ENCODE results near the gene BUD31.

DNA sequence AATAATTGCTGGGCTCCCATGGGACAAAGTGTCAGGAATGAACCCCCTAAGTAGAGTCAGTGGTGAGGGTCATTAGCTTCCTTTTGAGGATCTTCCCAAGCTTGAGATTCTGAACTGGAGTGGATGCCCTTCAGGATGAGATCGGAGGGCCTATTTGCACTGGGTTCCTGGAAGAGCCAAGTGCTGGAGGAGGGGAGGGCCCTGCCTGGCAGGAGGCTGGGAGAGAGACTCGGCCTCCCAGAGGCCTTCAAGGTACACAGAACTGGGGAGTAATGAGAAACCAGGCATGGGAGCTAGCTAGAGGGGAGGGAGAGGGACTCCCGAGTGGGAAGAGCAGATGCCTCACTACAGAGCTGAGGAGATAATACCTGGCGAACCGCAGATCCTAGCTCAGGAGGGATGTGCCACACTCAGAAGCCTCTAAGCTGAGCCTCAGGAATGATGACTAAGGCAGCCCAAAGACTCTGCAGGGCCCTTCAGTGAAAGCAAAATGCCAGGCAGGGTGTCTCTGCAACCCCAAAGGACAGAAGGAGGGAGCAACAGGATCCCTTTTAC, 9.8 kb upstream of the BUD31 start:
- TF ChIP-seq, protein P1, sequence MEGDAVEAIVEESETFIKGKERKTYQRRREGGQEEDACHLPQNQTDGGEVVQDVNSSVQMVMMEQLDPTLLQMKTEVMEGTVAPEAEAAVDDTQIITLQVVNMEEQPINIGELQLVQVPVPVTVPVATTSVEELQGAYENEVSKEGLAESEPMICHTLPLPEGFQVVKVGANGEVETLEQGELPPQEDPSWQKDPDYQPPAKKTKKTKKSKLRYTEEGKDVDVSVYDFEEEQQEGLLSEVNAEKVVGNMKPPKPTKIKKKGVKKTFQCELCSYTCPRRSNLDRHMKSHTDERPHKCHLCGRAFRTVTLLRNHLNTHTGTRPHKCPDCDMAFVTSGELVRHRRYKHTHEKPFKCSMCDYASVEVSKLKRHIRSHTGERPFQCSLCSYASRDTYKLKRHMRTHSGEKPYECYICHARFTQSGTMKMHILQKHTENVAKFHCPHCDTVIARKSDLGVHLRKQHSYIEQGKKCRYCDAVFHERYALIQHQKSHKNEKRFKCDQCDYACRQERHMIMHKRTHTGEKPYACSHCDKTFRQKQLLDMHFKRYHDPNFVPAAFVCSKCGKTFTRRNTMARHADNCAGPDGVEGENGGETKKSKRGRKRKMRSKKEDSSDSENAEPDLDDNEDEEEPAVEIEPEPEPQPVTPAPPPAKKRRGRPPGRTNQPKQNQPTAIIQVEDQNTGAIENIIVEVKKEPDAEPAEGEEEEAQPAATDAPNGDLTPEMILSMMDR (IDR thresholded peaks at IDR 0.05): no peak
- no peak for TF ChIP-seq EP300 (IDR thresholded peaks at IDR 0.05)

Measured in stomach (tissue), 4 donors.